HG03457 (cell line): ENCODE measurements around the gene A3GALT2.

Experiments
- ATAC-seq: cut with Tn5 transposase; IDR thresholded peaks from one replicate; pipeline ENCODE4 v1.9.1; 2021; ENCODE audit warnings: moderate number of reproducible peaks; ENCODE audit not compliant: unreplicated experiment

The A3GALT2 gene

GRCh38 chr1:33273406-33273805 is 47.5 kb downstream of the A3GALT2 start:
- no peak for ATAC-seq

DNA sequence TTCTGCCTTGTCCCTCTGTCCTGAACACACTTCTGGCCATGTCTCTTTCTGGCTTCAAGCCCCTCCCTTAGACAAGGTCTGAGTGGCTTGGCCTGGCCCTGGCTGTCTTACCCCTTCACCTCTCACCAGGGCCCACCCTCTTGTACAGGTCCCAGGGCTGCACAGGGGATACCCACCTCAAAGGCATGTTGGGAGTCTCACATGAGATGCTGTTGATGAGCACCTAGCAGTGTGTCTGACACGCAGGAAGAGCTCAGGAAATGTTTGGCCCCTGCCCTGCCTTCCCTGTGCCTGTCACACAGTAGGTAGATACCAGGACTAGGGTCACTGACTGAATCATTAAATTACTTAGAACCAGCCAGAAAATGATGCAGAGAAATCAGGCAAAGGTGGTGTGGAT is 48.0 kb downstream of the A3GALT2 start:
- no peak for ATAC-seq

DNA sequence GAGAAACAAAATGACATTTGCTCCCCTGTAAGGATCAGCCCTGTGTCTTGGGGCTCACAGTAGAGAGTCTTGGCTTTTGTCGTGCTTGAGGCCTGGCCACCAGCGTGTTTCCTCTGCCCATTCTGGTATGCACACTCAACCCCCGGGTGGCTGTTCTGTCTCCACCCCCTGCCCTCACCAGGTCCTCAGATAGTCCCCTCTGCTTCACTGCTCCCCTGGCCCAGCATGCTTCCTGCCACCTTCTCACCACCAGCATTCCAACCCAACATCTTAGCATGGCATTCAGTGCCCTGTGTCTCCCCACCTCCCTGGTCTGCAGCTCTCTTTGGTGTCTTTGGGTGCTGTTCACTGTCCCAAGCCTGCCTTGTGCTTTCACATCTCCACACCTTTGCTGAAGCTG is 48.4 kb downstream of the A3GALT2 start:
- no peak for ATAC-seq

- ATAC-seq: no peak
Observed at GRCh38 chr1:33271666-33272505, 49.0 kb downstream of the A3GALT2 start.

- no peak for ATAC-seq
Observed at GRCh38 chr1:33270808-33271465, 50.0 kb downstream of the A3GALT2 start.

- ATAC-seq: no peak
Observed at GRCh38 chr1:33270379-33270778, 50.5 kb downstream of the A3GALT2 start.

DNA sequence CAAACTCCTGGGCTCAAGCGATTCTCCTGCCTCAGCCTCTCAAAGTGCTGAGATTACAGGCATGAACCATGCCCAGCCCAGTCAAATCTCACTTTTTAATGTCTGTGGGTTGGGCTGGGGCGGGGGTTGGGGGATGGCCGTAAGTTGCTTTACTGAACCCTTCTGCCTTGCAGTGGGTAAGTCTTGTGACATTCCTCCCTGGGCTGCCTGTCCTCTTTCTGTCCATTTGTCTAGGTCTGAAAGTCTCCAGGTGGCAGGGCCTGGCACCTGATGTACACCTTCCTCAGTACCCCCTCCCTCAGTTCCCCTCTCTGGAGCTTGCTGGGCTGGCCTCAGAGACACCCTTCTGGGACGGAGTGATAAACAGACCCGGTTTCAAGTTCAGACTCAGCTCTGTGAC is 51.3 kb downstream of the A3GALT2 start:
- ATAC-seq: no peak

DNA sequence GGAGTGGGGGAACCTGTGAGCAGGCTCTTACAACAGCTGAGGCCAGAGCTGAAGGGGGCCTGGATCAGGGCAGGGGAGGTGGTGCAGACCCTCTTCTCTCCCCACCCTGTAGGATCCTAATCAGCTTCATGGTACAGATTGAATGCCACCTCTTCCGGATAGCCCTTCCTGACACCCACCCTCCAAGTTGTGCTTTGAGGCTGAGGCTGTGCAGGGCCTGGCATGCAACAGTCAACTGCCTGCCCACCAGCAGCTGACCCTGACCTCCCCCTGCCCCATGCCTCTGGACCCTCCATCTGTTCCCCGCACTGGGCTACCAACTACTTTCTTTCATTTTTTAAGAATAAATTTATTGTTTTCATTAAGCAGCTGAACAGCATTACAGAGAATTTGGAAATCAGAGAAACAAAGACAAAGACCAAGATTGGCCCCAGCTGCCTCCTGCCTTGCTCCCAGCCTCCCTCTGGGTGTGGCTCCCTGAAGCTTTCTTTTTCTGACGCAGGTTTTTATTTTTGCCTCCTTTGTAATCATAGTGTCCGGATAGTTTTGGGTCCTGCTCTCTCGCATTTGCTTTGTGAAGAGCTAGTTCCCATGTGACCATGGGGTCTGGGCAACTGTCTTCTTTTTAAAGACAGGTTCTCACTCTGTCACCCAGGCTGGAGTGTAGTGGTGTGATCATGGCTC is 51.8 kb downstream of the A3GALT2 start:
- ATAC-seq: no peak

DNA sequence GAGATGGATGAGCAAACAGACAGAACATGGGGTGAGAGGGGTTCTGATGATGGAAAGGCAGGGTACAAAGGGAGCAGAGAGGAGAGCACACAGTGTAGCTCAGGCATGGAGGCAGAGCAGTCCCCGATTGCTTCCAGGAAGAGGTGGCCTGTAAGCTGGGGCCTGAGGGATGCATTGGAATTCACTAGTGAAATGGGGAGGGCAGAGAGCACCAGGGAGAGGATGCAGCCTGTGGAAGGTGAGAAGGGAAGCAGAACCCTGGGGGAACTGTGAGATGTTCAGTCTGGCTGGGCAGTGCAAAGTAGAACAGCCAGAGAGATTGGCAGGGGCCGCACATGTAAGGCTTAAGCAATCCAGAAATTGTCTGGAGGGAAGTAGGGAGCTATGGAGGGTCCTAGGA is 52.4 kb downstream of the A3GALT2 start:
- no peak for ATAC-seq

GRCh38 chr1:33267468-33268205 is 53.3 kb downstream of the A3GALT2 start:
- ATAC-seq: no peak

DNA sequence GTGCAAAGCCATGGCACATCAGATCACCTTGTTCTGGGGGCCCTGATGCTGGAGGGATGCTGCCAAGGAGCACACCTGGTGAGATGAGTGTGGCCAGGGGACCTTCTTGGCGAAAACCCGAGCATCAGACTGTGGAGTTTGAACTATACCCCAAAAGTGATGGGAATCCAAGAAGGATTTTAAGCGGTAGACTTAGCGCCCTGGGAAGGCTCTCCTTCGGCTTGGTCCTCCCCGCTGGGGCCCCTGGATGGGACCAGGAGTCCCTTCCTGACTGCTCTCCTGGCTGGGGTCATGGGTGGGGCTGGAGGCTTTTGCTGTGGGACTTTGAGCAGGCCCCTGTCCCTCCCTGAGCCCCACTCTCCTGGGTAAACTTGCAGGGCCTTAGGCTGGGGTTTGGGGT is 54.1 kb downstream of the A3GALT2 start:
- no peak for ATAC-seq

- ATAC-seq: no peak
Observed at GRCh38 chr1:33265780-33266605, 54.9 kb downstream of the A3GALT2 start.

- ATAC-seq: no peak
Observed at GRCh38 chr1:33263890-33264504, 56.9 kb downstream of the A3GALT2 start.

DNA sequence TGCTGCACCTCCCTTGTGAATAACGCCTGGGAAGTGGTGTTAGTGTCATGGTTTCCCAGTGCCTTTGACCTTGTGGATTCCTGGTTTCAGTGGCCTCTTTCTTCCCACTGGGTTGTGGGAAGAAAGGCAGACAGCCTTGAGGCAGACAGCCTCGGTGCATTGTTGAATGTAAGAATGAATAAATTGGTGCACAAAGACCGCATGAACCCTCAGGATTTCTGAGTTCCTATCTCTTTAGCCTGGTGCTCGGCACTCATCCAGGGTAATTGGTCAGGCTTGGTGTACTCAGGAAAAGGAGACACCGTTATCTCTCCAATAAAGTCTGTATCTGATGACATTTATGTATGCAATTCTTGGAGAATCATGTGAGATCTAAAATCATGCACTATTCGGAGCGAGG is 59.6 kb downstream of the A3GALT2 start:
- no peak for ATAC-seq

- no peak for ATAC-seq
Observed at GRCh38 chr1:33260439-33260838, 60.5 kb downstream of the A3GALT2 start.

DNA sequence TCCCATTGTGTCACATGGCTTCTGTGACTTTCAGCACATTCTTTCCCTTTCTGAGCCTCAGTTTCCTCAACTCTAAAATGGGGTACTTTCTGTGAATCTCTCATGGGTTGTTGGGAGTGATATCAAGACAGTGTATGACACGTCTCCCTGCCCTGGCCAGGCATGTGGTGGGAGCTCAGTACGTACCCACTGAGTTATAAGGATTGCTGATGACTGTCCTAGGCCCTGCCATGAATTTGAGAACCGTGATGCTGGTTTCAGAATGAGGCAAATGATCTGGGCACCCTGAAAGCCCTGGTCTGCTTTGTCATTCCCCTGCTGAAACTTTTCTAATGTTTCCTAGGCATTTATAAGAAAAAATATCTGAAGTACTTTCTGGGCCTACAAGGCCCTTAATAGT is 61.0 kb downstream of the A3GALT2 start:
- ATAC-seq: no peak

- no peak for ATAC-seq
Observed at GRCh38 chr1:33258788-33259274, 62.1 kb downstream of the A3GALT2 start.

GRCh38 chr1:33257772-33258712 is 62.9 kb downstream of the A3GALT2 start:
- no peak for ATAC-seq
